ENCODE measurements around the gene RPS21. TPM values are rescaled to one million over a fixed set of nuclear protein-coding genes. Genes with fewer than 3 reads are reported as not detected.
A peak's percentile ranks its signal among the peaks of the same experiment; 100 is the strongest.

The RPS21 gene
- total and polyA plus RNA-seq, 7 donors: 2,383 to 8,235 (median 4,772) TPM

- 2 to 5% methylated on average over 37 of the region's 37 CpGs for WGBS, 2 donors
- Histone ChIP-seq H3K4me1 (peaks cover 0 to 95% (median 88%) of the 10 kb centered on the region in 4 donors), H3K27me3 (no peaks in the 10 kb centered on the region), H3K27ac (peak overlapping the region; percentile 95 to 99 (median 98)), H3K9me3 (no peaks in the 10 kb centered on the region), H3K4me3 (peak overlapping the region; percentile 87 to 98 (median 95)), H3K36me3 (no peaks in the 10 kb centered on the region)
- TF ChIP-seq POLR2A (IDR thresholded peaks at IDR 0.05): no peak
- TF ChIP-seq CTCF (IDR thresholded peaks at IDR 0.05): no peak
- peak in 3 of 4 donors; percentile 8 to 27 (median 24) for TF ChIP-seq POLR2AphosphoS5 (IDR thresholded peaks at IDR 0.05)
- no peak for TF ChIP-seq EP300 (IDR thresholded peaks at IDR 0.05)
- DNase-seq: peak; percentile 87
- intact Hi-C loops (cut with DNase I): no loop called here
These were observed 19.1 kb upstream of the RPS21 start for GRCh38 chr20:62367633-62368391.

GRCh38 chr20:62368392-62368975 lies 18.4 kb upstream of the RPS21 start:
- peak; percentile 91 for DNase-seq
- Histone ChIP-seq H3K9me3 (no peaks in the 10 kb centered on the region), H3K4me1 (peaks cover 0 to 89% (median 82%) of the 10 kb centered on the region in 4 donors), H3K27ac (peak overlapping the region; percentile 95 to 99 (median 98)), H3K27me3 (no peaks in the 10 kb centered on the region), H3K36me3 (no peaks in the 10 kb centered on the region), H3K4me3 (peak overlapping the region; percentile 20 to 98 (median 95))
- TF ChIP-seq CTCF (IDR thresholded peaks at IDR 0.05) (no peak), POLR2AphosphoS5 (IDR thresholded peaks at IDR 0.05) (peak; percentile 34 to 68 (median 50)), EP300 (IDR thresholded peaks at IDR 0.05) (no peak), POLR2A (IDR thresholded peaks at IDR 0.05) (peak in 1 of 2 donors; percentile 34)
- intact Hi-C loops (cut with DNase I): no loop called here
- 6 to 8% methylated on average over 15 of the region's 15 CpGs for WGBS, 2 donors

- H3K4me3 ChIP-seq: peak overlapping the region; percentile 20 to 98 (median 95)
- peaks cover 0 to 88% (median 81%) of the 10 kb centered on the region in 4 donors for H3K4me1 ChIP-seq
- H3K36me3 ChIP-seq: no peaks in the 10 kb centered on the region
- 13 to 23% methylated on average over 28 of the region's 28 CpGs for WGBS, 2 donors
- intact Hi-C loops (cut with DNase I): no loop called here
- H3K9me3 ChIP-seq: no peaks in the 10 kb centered on the region
- DNase-seq: peak; percentile 89
- no peaks in the 10 kb centered on the region for H3K27me3 ChIP-seq
- TF ChIP-seq POLR2AphosphoS5 (IDR thresholded peaks at IDR 0.05) (peak in 3 of 4 donors; percentile 16 to 46 (median 33)), EP300 (IDR thresholded peaks at IDR 0.05) (no peak), POLR2A (IDR thresholded peaks at IDR 0.05) (no peak), CTCF (IDR thresholded peaks at IDR 0.05) (peak in 2 of 4 experiments; percentile 6 to 36)
- H3K27ac ChIP-seq: peak overlapping the region; percentile 95 to 99 (median 98)
These were observed 17.7 kb upstream of the RPS21 start for GRCh38 chr20:62368976-62369814.

GRCh38 chr20:62369815-62370114 lies 17.1 kb upstream of the RPS21 start:
- H3K27me3 ChIP-seq: no peaks in the 10 kb centered on the region
- intact Hi-C loops (cut with DNase I): no loop called here
- H3K4me1 ChIP-seq: peaks cover 0 to 88% (median 81%) of the 10 kb centered on the region in 4 donors
- H3K4me3 ChIP-seq: no peak overlapping the region
- no peaks in the 10 kb centered on the region for H3K9me3 ChIP-seq
- 54 to 62% methylated on average over 4 of the region's 4 CpGs for WGBS, 2 donors
- no peaks in the 10 kb centered on the region for H3K36me3 ChIP-seq
- TF ChIP-seq POLR2AphosphoS5 (IDR thresholded peaks at IDR 0.05): no peak
- no peak for TF ChIP-seq POLR2A (IDR thresholded peaks at IDR 0.05)
- no peak for TF ChIP-seq EP300 (IDR thresholded peaks at IDR 0.05)
- TF ChIP-seq CTCF (IDR thresholded peaks at IDR 0.05): no peak
- H3K27ac ChIP-seq: peak overlapping the region; percentile 95 to 99 (median 98)
- DNase-seq: no peak

Data from sigmoid colon (tissue), 7 donors.